H1 (cell line): ENCODE measurements around the gene MRPS24. TPM values are rescaled to one million over a fixed set of nuclear protein-coding genes. Genes with fewer than 3 reads are reported as not detected.
"Not testable (repeated sequence)": the region's sequence is repeated elsewhere in the genome, so short reads cannot be mapped to it uniquely, and the experiment has no call there.

Experiments used
- CTCF ChIA-PET: fragments of 300-600 bp; sonication (Branson Sonifier 250); formaldehyde crosslinking; loops from one replicate; lab custom pipeline; 2021; ENCODE audit not compliant: partially characterized antibody; lab: Charles Lee
- POLR2A ChIA-PET: fragments of 300-600 bp; sonication (Branson Sonifier 250); formaldehyde crosslinking; loops from one replicate; lab custom pipeline; 2021; ENCODE audit warnings: inconsistent platforms; ENCODE audit not compliant: partially characterized antibody; lab: Charles Lee
- DNase-seq, 2 experiments: peaks; one replicate each; pipeline versions ENCODE4 v3.0.0 to v3.0.0-alpha.2; 2010 to 2022; ENCODE audit warnings: low spot score in 2 of 2, low read depth in 1 of 2, mixed read lengths in 1 of 2
- FAIRE-seq: peaks from 2 replicates; lab custom pipeline; 2011; peaks lifted over from hg19 to GRCh38; lab: Jason Lieb, UNC
- H2AFZ ChIP-seq: 2 replicates; pipeline ENCODE4 v1.8.1; 2012; ENCODE audit warnings: low read length, inconsistent platforms
- H2AK5ac ChIP-seq: 2 replicates; pipeline ENCODE4 v1.6.1; 2013; ENCODE audit warnings: low read depth, low read length
- H2BK120ac ChIP-seq: replicated peaks from 2 replicates; pipeline ENCODE3; 2013; ENCODE audit warnings: low read depth, low read length, inconsistent platforms
- H2BK12ac ChIP-seq: 2 replicates; pipeline ENCODE4 v1.6.1; 2013; ENCODE audit warnings: low read depth, low read length
- H2BK15ac ChIP-seq: 2 replicates; pipeline ENCODE4 v1.6.1; 2013; ENCODE audit warnings: low read length
- H2BK20ac ChIP-seq: 2 replicates; pipeline ENCODE4 v1.6.1; 2013; ENCODE audit warnings: low read length
- H2BK5ac ChIP-seq: 2 replicates; pipeline ENCODE4 v1.6.1; 2013; ENCODE audit warnings: low read depth, low read length
- H3K14ac ChIP-seq: 2 replicates; pipeline ENCODE4 v1.6.1; 2013; ENCODE audit warnings: inconsistent platforms; ENCODE audit not compliant: insufficient read length
- H3K18ac ChIP-seq: 2 replicates; pipeline ENCODE4 v1.6.1; 2013; ENCODE audit warnings: low read length; ENCODE audit errors: extremely low read depth
- H3K23ac ChIP-seq: 2 replicates; pipeline ENCODE4 v1.6.1; 2013; ENCODE audit warnings: inconsistent platforms; ENCODE audit not compliant: insufficient read length
- H3K23me2 ChIP-seq: 2 replicates; pipeline ENCODE4 v1.6.1; 2013; ENCODE audit warnings: low read depth, low read length
- H3K27ac ChIP-seq: 2 replicates; pipeline ENCODE4 v1.6.1; 2011; ENCODE audit warnings: low read depth, low read length, inconsistent platforms
- H3K27me3 ChIP-seq, 4 experiments: replicated peaks in 1 of 4; 1 replicate in 1 of 4; 2 replicates in 3 of 4; pipeline versions ENCODE4 v1.6.1 to v1.8.1; 2011 to 2013; ENCODE audit warnings: low read length in 3 of 4, mild to moderate bottlenecking in 3 of 4, inconsistent platforms in 2 of 4, mixed read lengths in 2 of 4, moderate library complexity in 1 of 4; ENCODE audit not compliant: control insufficient read depth in 3 of 4, insufficient read depth in 3 of 4; ENCODE audit errors: extremely low read depth in 1 of 4
- H3K36me3 ChIP-seq, 4 experiments: 2 replicates each; pipeline versions ENCODE4 v1.6.1 to v1.8.1; 2011 to 2013; ENCODE audit warnings: mild to moderate bottlenecking in 4 of 4, low read length in 3 of 4, moderate library complexity in 2 of 4, control low read depth in 1 of 4, inconsistent platforms in 1 of 4; ENCODE audit not compliant: insufficient read depth in 4 of 4, control insufficient read depth in 2 of 4
- H3K4ac ChIP-seq: replicated peaks from 2 replicates; pipeline ENCODE3; 2013; ENCODE audit warnings: low read length, low read depth, mixed read lengths, inconsistent platforms; ENCODE audit not compliant: insufficient read length
- H3K4me1 ChIP-seq, 4 experiments: replicated peaks in 1 of 4; 1 replicate in 1 of 4; 2 replicates in 3 of 4; pipeline versions ENCODE4 v1.6.1 to v1.8.1; 2011 to 2013; ENCODE audit warnings: low read length in 3 of 4, inconsistent platforms in 2 of 4, mixed read lengths in 1 of 4; ENCODE audit not compliant: insufficient read depth in 4 of 4, control insufficient read depth in 3 of 4
- H3K4me2 ChIP-seq, 2 experiments: 2 replicates each; pipeline versions ENCODE4 v1.6.1 to v1.8.1; 2011 to 2013; ENCODE audit warnings: low read depth in 2 of 2, low read length in 2 of 2, control low read depth in 1 of 2, inconsistent platforms in 1 of 2, mild to moderate bottlenecking in 1 of 2; ENCODE audit not compliant: insufficient read depth in 1 of 2
- H3K4me3 ChIP-seq, 4 experiments: fragments of 200-600, 300-600 bp in 1 of 4; sonication (generic), shearing (Covaris generic), sonication (Bioruptor Twin) in 1 of 4; 2 replicates each; pipeline versions ENCODE4 v1.5.1 to v1.8.1; 2011 to 2016; ENCODE audit warnings: low read length in 4 of 4, low read depth in 3 of 4, control low read depth in 2 of 4, inconsistent platforms in 2 of 4, mild to moderate bottlenecking in 2 of 4, mixed read lengths in 1 of 4, moderate library complexity in 1 of 4; ENCODE audit not compliant: insufficient read depth in 2 of 4; ENCODE audit errors: extremely low read depth in 1 of 4
- H3K56ac ChIP-seq: replicated peaks from 2 replicates; pipeline ENCODE3; 2013; ENCODE audit warnings: low read depth, mild to moderate bottlenecking, mixed read lengths, low read length, inconsistent platforms; ENCODE audit not compliant: insufficient read length
- H3K79me1 ChIP-seq: 2 replicates; pipeline ENCODE4 v1.6.1; 2013; ENCODE audit warnings: low read depth, low read length, control low read depth
- H3K79me2 ChIP-seq, 2 experiments: 2 replicates each; pipeline versions ENCODE4 v1.6.1 to v1.8.1; 2012 to 2013; ENCODE audit warnings: low read length in 2 of 2, mild to moderate bottlenecking in 2 of 2, inconsistent platforms in 1 of 2; ENCODE audit not compliant: insufficient read depth in 2 of 2, control insufficient read depth in 1 of 2
- H3K9ac ChIP-seq, 4 experiments: replicated peaks in 1 of 4; 1 replicate in 1 of 4; 2 replicates in 3 of 4; pipeline versions ENCODE4 v1.6.1 to v1.8.1; 2011 to 2013; ENCODE audit warnings: low read depth in 3 of 4, low read length in 3 of 4, control low read depth in 2 of 4, mild to moderate bottlenecking in 2 of 4, moderate library complexity in 2 of 4, inconsistent platforms in 1 of 4; ENCODE audit errors: extremely low read depth in 1 of 4
- H3K9me3 ChIP-seq, 2 experiments: 2 replicates each; pipeline versions ENCODE4 v1.6.1 to v1.8.1; 2012 to 2013; ENCODE audit warnings: mild to moderate bottlenecking in 2 of 2, moderate library complexity in 2 of 2, control low read depth in 1 of 2, inconsistent platforms in 1 of 2, low read depth in 1 of 2, low read length in 1 of 2, mixed read lengths in 1 of 2; ENCODE audit not compliant: insufficient read depth in 2 of 2
- H4K20me1 ChIP-seq, 2 experiments: replicated peaks in 1 of 2; 2 replicates each; pipeline versions ENCODE3 to v1.8.1; 2011 to 2013; ENCODE audit warnings: inconsistent platforms in 2 of 2, low read length in 2 of 2, mild to moderate bottlenecking in 1 of 2; ENCODE audit not compliant: insufficient read depth in 2 of 2, control insufficient read depth in 1 of 2
- H4K5ac ChIP-seq: 2 replicates; pipeline ENCODE4 v1.6.1; 2013; ENCODE audit warnings: low read length, low read depth, mixed read lengths, inconsistent platforms; ENCODE audit not compliant: insufficient read length
- H4K8ac ChIP-seq: 2 replicates; pipeline ENCODE4 v1.8.0; 2013; ENCODE audit warnings: mild to moderate bottlenecking, moderate library complexity, low read length, inconsistent platforms; ENCODE audit not compliant: insufficient read depth; ENCODE audit errors: extremely low read depth
- H4K91ac ChIP-seq: replicated peaks from 2 replicates; pipeline ENCODE3; 2013; ENCODE audit warnings: low read length, mixed read lengths, inconsistent platforms; ENCODE audit not compliant: insufficient read length
- ATF2 ChIP-seq: IDR thresholded peaks from 2 replicates; pipeline ENCODE4 v1.6.1; 2012; ENCODE audit warnings: low read length, inconsistent platforms
- CEBPB ChIP-seq: IDR thresholded peaks from 2 replicates; pipeline ENCODE4 v1.6.1; 2012; ENCODE audit warnings: low read depth, low read length
- MAFK ChIP-seq: IDR thresholded peaks from 2 replicates; pipeline ENCODE4 v1.6.1; 2012; ENCODE audit warnings: low read depth, mild to moderate bottlenecking, improper control_type of control experiment, low read length
- POLR2AphosphoS5 ChIP-seq: IDR thresholded peaks from 2 replicates; pipeline ENCODE4 v1.6.1; 2011; ENCODE audit warnings: low read depth, low read length
- SP2 ChIP-seq: IDR thresholded peaks from 2 replicates; pipeline ENCODE4 v1.6.1; 2012; ENCODE audit warnings: mild to moderate bottlenecking, low read length, inconsistent platforms
- SUZ12 ChIP-seq: fragments of 200-600 bp; sonication (generic); IDR thresholded peaks from 2 replicates; pipeline ENCODE4 v1.6.1; 2012; ENCODE audit warnings: mild to moderate bottlenecking, inconsistent platforms, low read length, moderate library complexity, mixed read lengths
- polyA plus RNA-seq, 7 experiments: library from polyadenylated mRNA; depleted of rRNA in 3 of 7; stranded (reverse) in 5 of 7; unstranded in 2 of 7; fragments of >200 nt in 5 of 7; fragments of 200-250 nt in 2 of 7; gene quantifications; 1 replicate in 5 of 7; 2 replicates in 1 of 7; 4 replicates in 1 of 7; pipeline versions ENCODE4 v1.2.1 to v1.2.3, GENCODE V29; 2011 to 2013; ENCODE audit warnings: missing spikeins in 2 of 7, mixed read lengths in 2 of 7
- total RNA-seq: library from RNA; stranded (reverse); fragmentation: NEBNext Ultra II Directional; extraction: Animal tissue kit (Norgen Biotek cat#: 25700); gene quantifications from 2 replicates; pipeline ENCODE4 v1.2.1, GENCODE V29; 2021

Gene MRPS24
- total and polyA plus RNA-seq, 2 of the 8 experiments (the other 6 are each of a cell fraction or from before 2014, with no cell fraction given) = 133 to 347 TPM

GRCh38 chr7:43834463-43835251 lies 34.7 kb downstream of the MRPS24 start (continued):
- TF ChIP-seq CEBPB = no peak
- TF ChIP-seq SP2 = no peak
- TF ChIP-seq ATF2 = no peak
- TF ChIP-seq SUZ12 = no peak
- no peak for TF ChIP-seq MAFK
- no peak for TF ChIP-seq POLR2AphosphoS5

DNA sequence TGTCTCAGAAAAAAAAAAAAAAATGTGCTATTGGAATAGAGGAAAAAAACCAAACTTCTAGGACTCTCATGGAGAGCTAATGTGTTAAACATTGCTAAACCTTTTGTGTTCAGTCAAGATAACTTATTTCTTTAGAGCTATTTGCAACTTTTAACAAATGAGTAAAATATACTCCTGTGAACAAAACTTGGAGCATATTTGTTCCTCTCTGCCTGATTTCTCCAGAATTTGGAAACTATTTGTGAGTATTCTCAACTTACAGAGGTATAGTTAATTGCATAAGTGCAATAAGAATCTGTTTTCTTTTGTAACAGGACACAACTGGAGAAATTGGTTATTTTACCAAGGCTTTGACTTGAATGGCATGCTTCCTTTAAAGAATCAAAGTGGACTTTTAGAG lies 38.4 kb downstream of the MRPS24 start:
- not testable (repeated sequence) for H3K79me1 ChIP-seq, H4K91ac ChIP-seq, H4K5ac ChIP-seq, H3K18ac ChIP-seq, H2AFZ ChIP-seq, H3K4me2 ChIP-seq, H3K23me2 ChIP-seq, H3K4me3 ChIP-seq, H4K8ac ChIP-seq, H2BK5ac ChIP-seq, H2AK5ac ChIP-seq, H2BK20ac ChIP-seq, H3K36me3 ChIP-seq, H3K79me2 ChIP-seq, H3K23ac ChIP-seq, H3K4ac ChIP-seq, H3K27ac ChIP-seq, H3K56ac ChIP-seq, H3K27me3 ChIP-seq, H3K9ac ChIP-seq, H4K20me1 ChIP-seq, H3K14ac ChIP-seq, DNase-seq, H2BK120ac ChIP-seq, H3K9me3 ChIP-seq, FAIRE-seq, H2BK12ac ChIP-seq, H2BK15ac ChIP-seq
- CTCF ChIA-PET = interaction anchor here (0.6 to 1.2 kb wide), 3 partner anchors 9 to 248 kb away, joined by 3 to 5 read pairs (median 4); partner anchors contain the start of gene STK17A
- H3K4me1 ChIP-seq = peaks cover 0 to 10% (median 3%) of the 10 kb centered on the region in 4 experiments; a peak in 3 of 7 replicates
- POLR2A ChIA-PET = interaction anchor here (1.6 kb wide), 1 partner anchor 102 kb away, joined by 3 read pairs; the partner anchor contains the start of gene COA1
